ENCODE measurements around the gene PSMC3.

PSMC3 gene

DNA sequence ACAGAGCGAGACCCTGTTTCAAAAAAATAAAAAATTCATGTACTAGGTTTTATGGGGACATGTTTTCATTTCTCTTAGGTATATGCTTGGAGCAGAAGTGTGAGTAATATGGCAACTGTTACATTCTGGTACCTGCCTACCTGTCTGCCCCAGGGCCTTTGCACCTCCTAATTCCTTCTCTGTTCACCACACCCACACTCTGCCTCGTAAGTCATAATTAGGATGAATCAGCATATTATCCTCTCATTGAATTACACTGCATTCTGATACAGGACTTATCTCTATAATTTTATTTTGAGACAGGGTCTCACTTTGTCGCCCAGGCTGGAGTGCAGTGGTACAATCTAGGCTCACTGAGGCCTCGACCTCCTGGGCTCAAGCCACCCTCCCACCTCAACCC is 25.8 kb upstream of the PSMC3 start:
- no peak for TF ChIP-seq NFIC (IDR thresholded peaks at IDR 0.05)
- TF ChIP-seq CREB1 (IDR thresholded peaks at IDR 0.05; ENCODE audit: low read depth): no peak
- no peak for TF ChIP-seq EGR1 (IDR thresholded peaks at IDR 0.05)
- no peak for TF ChIP-seq FOXM1 (IDR thresholded peaks at IDR 0.05; ENCODE audit: borderline replicate concordance, low read depth)
- no peak for TF ChIP-seq ZBTB7A (IDR thresholded peaks at IDR 0.05; ENCODE audit: low read depth)
- no peak for TF ChIP-seq CEBPB (IDR thresholded peaks at IDR 0.05)
- TF ChIP-seq TCF12 (IDR thresholded peaks at IDR 0.05; ENCODE audit: low read depth): no peak
- TF ChIP-seq, protein P1, sequence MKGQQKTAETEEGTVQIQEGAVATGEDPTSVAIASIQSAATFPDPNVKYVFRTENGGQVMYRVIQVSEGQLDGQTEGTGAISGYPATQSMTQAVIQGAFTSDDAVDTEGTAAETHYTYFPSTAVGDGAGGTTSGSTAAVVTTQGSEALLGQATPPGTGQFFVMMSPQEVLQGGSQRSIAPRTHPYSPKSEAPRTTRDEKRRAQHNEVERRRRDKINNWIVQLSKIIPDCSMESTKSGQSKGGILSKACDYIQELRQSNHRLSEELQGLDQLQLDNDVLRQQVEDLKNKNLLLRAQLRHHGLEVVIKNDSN (IDR thresholded peaks at IDR 0.05): no peak
- TF ChIP-seq TEAD4 (IDR thresholded peaks at IDR 0.05): no peak
- no peak for TF ChIP-seq RAD21 (IDR thresholded peaks at IDR 0.05; ENCODE audit: low read depth)
- TF ChIP-seq, protein P2, sequence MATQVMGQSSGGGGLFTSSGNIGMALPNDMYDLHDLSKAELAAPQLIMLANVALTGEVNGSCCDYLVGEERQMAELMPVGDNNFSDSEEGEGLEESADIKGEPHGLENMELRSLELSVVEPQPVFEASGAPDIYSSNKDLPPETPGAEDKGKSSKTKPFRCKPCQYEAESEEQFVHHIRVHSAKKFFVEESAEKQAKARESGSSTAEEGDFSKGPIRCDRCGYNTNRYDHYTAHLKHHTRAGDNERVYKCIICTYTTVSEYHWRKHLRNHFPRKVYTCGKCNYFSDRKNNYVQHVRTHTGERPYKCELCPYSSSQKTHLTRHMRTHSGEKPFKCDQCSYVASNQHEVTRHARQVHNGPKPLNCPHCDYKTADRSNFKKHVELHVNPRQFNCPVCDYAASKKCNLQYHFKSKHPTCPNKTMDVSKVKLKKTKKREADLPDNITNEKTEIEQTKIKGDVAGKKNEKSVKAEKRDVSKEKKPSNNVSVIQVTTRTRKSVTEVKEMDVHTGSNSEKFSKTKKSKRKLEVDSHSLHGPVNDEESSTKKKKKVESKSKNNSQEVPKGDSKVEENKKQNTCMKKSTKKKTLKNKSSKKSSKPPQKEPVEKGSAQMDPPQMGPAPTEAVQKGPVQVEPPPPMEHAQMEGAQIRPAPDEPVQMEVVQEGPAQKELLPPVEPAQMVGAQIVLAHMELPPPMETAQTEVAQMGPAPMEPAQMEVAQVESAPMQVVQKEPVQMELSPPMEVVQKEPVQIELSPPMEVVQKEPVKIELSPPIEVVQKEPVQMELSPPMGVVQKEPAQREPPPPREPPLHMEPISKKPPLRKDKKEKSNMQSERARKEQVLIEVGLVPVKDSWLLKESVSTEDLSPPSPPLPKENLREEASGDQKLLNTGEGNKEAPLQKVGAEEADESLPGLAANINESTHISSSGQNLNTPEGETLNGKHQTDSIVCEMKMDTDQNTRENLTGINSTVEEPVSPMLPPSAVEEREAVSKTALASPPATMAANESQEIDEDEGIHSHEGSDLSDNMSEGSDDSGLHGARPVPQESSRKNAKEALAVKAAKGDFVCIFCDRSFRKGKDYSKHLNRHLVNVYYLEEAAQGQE (IDR thresholded peaks at IDR 0.05; ENCODE audit: low read depth): no peak
- no peak for TF ChIP-seq EP300 (IDR thresholded peaks at IDR 0.05; ENCODE audit: borderline replicate concordance)
- no peak for TF ChIP-seq YY1 (IDR thresholded peaks at IDR 0.05; ENCODE audit: low read depth)
- TF ChIP-seq, protein P3, sequence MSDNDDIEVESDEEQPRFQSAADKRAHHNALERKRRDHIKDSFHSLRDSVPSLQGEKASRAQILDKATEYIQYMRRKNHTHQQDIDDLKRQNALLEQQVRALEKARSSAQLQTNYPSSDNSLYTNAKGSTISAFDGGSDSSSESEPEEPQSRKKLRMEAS (IDR thresholded peaks at IDR 0.05): no peak

DNA sequence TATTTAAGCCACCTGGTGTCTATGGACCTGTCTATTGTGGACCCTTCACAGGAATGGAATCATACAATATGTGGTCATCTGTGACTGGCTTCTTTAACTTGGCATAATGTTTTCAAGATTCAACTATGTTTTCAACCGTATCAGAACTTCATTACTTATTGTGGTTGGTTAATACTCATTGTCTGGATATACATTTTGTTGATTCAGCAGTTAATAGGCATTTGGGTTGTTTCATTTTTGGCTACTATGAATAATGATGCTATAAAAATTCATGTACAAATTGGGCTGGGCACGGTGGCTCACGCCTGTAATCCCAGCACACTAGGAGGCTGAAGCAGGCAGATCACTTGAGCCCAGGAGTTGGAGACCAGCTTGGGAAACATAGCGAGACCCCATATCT is 25.2 kb upstream of the PSMC3 start:
- TF ChIP-seq, protein P2 (IDR thresholded peaks at IDR 0.05; ENCODE audit: low read depth): no peak
- TF ChIP-seq RAD21 (IDR thresholded peaks at IDR 0.05; ENCODE audit: low read depth) (no peak), ZBTB7A (IDR thresholded peaks at IDR 0.05; ENCODE audit: low read depth) (no peak), TCF12 (IDR thresholded peaks at IDR 0.05; ENCODE audit: low read depth) (no peak), NFIC (IDR thresholded peaks at IDR 0.05) (no peak), EP300 (IDR thresholded peaks at IDR 0.05; ENCODE audit: borderline replicate concordance) (no peak)
- TF ChIP-seq, protein P1 (IDR thresholded peaks at IDR 0.05): no peak

DNA sequence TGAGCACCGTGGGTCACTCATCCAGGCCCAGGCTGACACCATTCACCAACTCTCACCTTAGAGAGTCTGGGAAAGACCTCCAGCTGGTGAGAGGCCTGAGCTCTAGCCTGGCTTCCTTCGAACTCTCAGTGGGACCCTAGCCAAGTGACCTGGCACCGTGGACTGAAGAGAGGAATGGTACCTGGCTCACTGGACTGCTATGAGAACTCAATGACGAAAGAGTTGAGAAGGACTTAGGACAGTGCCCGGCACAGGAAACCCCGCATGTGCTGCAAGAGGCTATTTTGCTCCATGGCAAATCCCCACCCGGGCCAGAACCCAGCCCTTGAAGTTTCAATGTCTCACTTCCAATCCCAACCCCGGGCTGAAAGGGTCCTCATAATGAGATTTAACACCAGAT is 23.3 kb upstream of the PSMC3 start:
- TF ChIP-seq ZBTB7A (IDR thresholded peaks at IDR 0.05; ENCODE audit: low read depth) (no peak), FOXM1 (IDR thresholded peaks at IDR 0.05; ENCODE audit: borderline replicate concordance, low read depth) (no peak), CREB1 (IDR thresholded peaks at IDR 0.05; ENCODE audit: low read depth) (no peak), NFIC (IDR thresholded peaks at IDR 0.05) (no peak), RAD21 (IDR thresholded peaks at IDR 0.05; ENCODE audit: low read depth) (no peak), CEBPB (IDR thresholded peaks at IDR 0.05) (no peak), TEAD4 (IDR thresholded peaks at IDR 0.05) (no peak), TCF12 (IDR thresholded peaks at IDR 0.05; ENCODE audit: low read depth) (no peak), YY1 (IDR thresholded peaks at IDR 0.05; ENCODE audit: low read depth) (no peak), TAF1 (IDR thresholded peaks at IDR 0.05; ENCODE audit: low read depth) (no peak), EGR1 (IDR thresholded peaks at IDR 0.05) (no peak)
- TF ChIP-seq, protein P1 (IDR thresholded peaks at IDR 0.05): no peak
- TF ChIP-seq, protein P3 (IDR thresholded peaks at IDR 0.05): no peak
- TF ChIP-seq, protein P2 (IDR thresholded peaks at IDR 0.05; ENCODE audit: low read depth): no peak

DNA sequence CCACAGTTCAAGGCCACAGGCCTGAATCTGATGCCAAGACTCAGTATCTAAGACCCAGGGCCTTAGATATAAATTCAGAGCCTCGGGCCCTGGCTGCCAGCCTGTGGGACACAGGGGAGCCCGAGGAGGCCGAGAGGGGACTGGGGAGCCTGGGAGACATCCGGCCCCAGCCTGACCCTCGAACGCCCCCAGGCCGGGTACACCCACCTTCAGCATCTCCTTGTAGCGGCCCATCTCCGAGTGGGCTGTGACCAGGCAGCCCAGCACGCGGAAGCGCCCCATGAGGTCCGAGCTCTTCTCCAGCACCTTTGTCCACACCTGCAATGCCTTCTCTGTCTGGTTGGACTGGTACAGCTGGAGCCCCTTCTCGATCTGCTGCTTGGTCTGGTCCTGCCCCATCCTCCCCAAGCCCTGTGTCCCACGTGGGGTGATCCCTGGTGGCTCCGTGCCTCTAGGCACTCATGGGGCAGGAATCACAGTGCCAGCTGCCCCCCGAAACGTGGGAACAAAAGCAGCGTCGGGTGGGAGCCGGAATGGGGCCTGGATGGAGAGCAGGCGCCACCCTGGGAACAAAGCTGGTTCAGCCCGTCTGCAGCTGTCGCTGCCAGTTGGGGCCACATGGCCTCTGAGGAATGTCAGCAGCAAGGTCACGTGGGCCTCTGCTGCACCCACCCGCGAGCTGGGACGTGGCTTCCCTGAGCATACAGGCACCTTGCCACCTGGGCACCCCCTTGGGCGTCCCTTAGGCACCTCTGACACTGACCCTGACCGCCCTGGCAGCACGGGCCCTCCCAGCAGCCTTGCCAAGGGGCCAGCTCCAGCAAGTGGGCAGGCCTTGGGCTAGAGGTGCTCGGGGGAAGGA is 22.6 kb upstream of the PSMC3 start, which contains the start of gene RAPSN:
Gene RAPSN (minus strand): TSS at position 571 of the 862 bp plus-strand sequence. CDS start 172 bp downstream, at position 399.
- TF ChIP-seq CEBPB (IDR thresholded peaks at IDR 0.05) (no peak), NFIC (IDR thresholded peaks at IDR 0.05) (no peak), YY1 (IDR thresholded peaks at IDR 0.05; ENCODE audit: low read depth) (no peak), CREB1 (IDR thresholded peaks at IDR 0.05; ENCODE audit: low read depth) (no peak), EGR1 (IDR thresholded peaks at IDR 0.05) (no peak), ZBTB7A (IDR thresholded peaks at IDR 0.05; ENCODE audit: low read depth) (no peak), TEAD4 (IDR thresholded peaks at IDR 0.05) (no peak), RAD21 (IDR thresholded peaks at IDR 0.05; ENCODE audit: low read depth) (no peak)
- TF ChIP-seq, protein P3 (IDR thresholded peaks at IDR 0.05): no peak
- TF ChIP-seq, protein P1 (IDR thresholded peaks at IDR 0.05): no peak

Measured in Ishikawa (cell line).